Stimulated activated CD8-positive, alpha-beta memory T cell treated with anti-CD3 and anti-CD28 coated beads, Interleukin-12 subunit alpha, Interleukin-12 subunit beta, amount 100 ng/mL, for 24 hours (primary cell): ENCODE measurements around the gene CHL1.

ENCODE experiments used
- DNase-seq: peaks from one replicate; pipeline ENCODE4 v3.0.0-alpha.2; 2020; ENCODE audit errors: extremely low read depth

Gene CHL1

DNA sequence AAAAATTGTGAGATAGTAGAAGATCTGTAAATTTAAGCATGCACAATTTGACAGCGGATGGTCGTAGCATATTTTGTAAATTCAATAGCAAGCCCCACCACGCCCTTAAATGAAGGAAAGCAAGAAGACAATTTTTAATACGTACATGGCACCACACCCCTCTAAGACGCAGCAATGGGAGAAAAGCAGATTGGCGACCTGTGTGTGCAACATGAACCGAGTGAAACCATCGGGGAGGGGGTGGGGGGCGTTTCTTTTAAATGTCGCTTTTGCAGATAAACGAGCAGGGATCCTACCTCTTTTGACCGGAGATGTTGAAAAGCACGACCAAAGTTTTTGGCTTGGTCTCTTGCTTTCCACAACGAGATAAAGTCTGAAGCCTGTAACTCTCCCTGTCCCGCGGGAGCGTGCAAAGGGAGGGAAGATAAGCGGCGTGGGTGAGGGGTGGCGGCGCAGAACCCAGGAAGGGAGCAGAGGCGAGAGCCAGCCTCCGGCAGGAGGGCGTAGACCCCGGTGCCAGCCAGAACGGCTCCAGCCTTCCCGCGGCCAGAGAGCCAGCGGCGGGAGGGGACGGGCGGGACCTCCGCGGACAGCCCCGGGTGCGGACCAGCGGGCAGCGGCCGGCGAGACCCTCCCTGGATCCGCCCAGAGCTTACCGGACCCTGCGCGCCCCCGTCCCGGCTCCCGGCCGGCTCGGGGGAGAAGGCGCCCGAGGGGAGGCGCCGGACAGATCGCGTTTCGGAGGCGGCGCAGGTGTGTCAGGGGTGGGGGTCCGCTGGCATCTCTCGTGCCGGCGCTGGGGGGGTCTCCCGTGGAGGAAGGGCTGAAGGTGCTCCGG, at the start of gene CHL1:
CHL1 (plus strand) TSS at position 453 of the 838 bp plus-strand sequence. CDS start 123,014 bp downstream, outside the sequence.
- DNase-seq: no peak

DNA sequence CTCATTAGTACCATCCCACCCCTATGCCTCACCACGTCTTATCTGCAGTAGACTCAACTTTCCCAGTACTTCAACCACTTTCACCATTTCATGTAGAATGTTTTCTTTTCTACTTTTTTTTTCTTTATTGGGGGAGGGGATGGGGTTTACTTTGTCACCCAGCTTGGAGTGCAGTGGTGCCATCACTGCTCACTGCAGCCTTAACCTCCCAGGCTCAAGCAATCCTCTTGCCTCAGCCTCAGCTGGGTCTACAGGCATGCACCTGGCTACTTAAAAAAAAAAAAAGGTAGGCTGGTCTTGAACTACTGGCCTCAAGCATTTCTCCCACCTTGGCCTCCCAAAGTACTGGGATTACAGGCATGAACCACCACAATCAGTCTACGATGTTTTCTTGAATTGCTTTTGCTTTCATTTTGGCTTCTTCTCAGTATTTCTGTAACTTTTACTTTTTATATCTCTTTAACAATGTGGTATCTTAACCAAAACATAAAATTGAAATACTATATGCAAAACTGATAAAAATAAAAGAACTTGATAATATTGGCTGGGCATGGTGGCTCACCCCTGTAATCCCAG, 44.9 kb upstream of the CHL1 start:
- no peak for DNase-seq

DNA sequence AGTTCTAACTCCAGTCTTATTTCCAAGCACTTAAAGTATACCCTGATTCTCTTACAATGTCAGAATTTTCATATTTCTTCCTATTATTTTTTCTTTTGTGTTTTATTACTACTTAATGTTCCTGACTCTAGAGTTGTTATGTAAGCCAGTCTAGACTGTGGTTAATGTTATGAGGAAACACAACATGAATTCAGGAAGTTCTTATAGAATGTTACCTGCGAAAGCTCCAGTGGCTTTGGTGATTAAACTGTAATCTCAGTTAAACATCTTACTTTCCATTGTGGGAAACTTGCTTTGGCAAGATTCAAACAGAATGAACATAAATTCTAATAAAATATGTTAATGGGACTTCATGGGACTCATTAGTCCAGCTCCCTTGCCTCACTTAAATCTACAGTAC, 36.6 kb upstream of the CHL1 start:
- no peak for DNase-seq

DNA sequence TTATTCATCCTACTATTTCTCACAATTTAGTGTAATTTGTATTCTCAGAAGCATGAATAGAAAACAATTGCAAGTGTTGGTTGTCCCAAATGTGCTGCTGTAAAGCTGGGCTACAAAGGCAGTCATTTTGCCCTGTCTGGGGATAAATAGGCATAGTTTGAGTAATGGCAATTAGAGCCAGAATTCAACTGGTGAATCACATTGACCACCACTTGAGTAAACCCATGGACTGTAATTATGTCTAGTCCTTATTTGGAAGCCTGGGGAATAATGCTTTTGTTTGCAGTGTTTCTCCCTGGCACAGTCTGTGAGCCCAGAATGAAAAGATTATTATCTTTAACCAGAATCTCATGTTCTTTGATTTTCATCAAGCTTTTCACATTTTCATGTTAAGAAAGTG, 30.5 kb upstream of the CHL1 start:
- DNase-seq: no peak

DNA sequence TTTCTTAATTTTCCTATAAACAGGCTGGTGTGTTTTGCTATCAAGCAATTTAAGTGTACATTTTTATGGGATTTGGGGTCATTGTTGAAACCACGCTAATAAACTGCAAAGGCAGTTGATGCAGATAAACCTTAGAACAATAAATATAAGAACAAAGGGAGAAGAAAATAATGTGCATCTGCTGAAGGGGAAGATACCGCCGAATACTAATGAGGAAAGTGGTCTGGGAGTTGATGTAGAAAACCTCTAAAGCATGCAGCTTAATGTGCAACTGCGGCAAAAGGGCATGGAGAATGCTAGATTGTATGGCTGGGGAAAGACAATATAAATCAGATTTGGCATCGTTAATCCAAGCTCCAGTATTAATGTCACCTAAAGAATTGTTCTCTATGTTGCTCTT, 29.8 kb upstream of the CHL1 start:
- no peak for DNase-seq

DNA sequence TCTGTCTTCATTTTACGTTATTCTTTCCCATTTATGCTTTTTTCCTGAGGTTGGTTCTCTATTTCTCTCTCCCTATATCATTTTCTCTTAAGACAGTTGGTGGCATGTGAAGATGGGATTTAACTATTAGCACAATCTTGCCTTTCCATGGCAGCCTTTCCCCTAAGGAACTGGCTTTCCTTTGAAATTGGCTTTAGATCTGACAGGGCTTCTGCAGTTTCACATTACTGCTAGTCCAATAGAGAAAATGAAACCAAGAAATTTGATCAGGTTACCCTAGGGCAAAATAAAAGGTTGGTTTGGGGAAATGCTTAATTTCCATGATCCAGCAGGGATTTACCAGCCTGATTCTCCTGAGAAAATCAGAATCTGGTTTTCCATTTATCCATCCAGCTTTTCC, 22.7 kb upstream of the CHL1 start:
- no peak for DNase-seq

DNA sequence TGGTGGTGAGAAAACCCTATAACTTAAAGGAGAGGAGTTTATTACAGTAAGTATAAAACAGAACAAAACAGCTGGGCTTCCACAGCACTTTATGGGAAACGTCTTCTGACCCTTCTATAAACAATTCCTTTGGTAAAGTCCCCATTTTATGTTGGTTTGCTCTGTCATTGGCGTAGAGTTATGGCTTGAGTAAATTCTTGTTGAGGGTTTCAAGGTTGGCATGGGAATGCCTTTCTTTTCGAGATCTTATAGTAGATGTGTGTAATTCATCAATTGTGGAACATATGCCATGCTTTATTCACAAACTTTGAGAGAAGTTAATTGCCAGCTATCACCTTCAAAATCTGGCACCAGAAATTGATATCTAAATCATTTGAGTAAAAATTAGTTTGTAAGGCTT, 11.6 kb upstream of the CHL1 start:
- no peak for DNase-seq

GRCh38 chr3:192215-192929, 4.2 kb upstream of the CHL1 start:
- DNase-seq: no peak

GRCh38 chr3:194001-194400, 2.6 kb upstream of the CHL1 start:
- DNase-seq: no peak

GRCh38 chr3:194421-194820, 2.1 kb upstream of the CHL1 start:
- no peak for DNase-seq

DNA sequence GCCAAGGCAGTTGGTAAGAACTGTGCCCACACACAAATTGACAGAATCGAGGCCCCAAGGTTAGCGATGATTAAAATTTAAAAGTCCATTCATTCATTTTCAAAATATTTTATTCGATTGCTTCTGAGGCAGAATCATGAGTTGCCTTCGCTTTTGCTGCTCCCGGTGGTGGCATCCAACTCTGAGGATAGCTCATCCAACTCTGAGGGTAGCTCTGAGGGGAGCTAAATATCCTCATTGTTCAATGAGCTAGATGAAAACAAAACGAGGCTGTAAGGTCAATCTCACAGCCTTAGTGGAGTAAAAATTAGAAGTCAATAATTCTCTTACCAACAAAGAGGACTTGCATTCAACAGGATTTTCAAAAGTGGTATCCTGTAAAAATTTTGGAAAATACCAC, 897 bp upstream of the CHL1 start:
- DNase-seq: no peak

GRCh38 chr3:197149-197827, 725 bp downstream of the CHL1 start:
- DNase-seq: no peak

DNA sequence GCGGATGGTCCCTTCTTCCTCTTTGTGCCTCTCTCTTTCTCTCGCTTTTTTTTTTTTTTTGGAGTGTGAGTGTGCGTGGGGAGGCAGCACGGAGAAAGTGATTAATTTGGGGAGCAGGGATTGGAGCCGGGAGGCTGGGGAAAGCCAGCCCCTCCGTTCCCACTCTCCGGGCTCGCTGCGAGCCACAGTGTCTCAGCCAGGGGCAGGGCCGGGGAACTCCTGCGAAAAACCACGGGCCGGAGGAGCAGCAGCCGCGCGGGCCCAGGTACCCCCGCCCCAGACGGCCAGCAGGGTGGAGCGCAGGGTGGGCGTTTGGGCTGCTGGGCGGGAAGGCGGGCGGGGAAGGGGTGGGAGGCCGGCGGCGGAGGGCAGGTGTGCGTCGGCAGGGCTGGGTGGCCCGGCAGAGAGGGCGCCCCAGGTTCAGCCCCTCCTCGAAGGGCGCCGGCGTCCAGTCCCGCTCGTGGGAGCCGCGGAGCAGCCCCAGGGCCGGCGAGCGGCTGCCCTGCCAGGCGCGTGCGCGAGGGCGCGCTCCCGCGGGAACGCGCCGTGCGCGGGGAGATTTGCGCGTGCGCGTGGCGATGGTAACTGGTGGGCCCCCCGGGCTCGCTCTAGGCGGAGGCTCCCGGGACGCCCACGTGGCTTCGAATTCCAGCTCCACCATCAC, 1.4 kb downstream of the CHL1 start:
- DNase-seq: no peak

GRCh38 chr3:199835-200234, 3.3 kb downstream of the CHL1 start:
- DNase-seq: no peak

- DNase-seq: no peak
Observed at GRCh38 chr3:200758-201325, 4.3 kb downstream of the CHL1 start.

DNA sequence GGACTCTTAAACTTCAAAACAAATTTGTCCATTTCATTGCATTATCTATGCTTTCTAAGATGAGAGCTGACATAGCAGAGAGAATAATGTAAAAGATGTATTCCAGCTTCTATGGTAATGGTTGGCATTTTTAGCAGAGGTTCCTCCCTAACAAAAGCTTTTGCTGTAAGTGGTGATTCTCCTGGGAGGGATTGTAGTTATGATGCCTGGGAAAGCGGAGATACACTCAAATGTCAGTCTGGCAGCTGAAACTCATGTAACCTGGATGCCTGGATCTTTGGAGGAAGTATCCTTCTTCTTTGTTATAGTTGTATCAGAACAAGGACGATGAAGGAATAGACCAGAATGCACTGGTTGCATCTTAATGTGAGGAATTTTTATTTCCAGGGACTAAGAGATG, 7.5 kb downstream of the CHL1 start:
- DNase-seq: no peak

- no peak for DNase-seq
Observed at GRCh38 chr3:207973-208372, 11.4 kb downstream of the CHL1 start.

- no peak for DNase-seq
Observed at GRCh38 chr3:210669-211068, 14.1 kb downstream of the CHL1 start.

- no peak for DNase-seq
Observed at GRCh38 chr3:212432-212831, 15.9 kb downstream of the CHL1 start.

DNA sequence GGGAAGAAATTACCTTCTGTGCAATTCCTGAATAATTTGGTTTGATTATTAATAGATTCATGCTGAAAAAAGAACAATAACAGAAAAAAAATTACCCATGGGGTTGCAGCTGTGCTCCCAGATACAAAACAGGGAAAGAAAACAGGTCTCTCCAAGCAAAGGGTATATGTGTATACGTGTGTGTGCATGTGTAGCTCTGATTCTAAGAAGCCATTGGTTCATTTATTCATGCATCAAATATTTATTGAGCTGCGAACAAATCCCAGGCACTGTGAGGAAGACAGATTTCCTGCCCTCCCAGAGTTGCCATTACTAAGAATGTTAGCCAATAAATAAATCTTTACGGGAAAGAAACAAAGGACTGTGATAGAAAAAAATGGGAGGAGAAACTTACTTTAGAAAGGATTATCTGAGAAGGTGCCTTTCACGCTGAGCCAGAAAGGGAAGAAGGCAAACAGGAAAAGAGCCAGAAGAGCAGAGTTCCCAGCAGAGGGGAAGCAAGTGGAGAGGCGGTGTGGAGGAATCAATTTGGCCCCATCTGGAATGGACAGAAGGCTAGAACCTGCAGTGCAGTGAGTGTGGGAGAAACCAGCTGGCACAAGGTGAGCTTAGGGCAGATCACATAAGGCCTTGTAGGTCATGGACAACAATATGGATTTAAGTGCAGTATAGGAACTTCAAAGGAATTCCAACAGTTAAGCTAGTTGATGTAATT, 20.7 kb downstream of the CHL1 start:
- no peak for DNase-seq

- DNase-seq: no peak
Observed at GRCh38 chr3:217948-218347, 21.4 kb downstream of the CHL1 start.
